Progenitor cell of endocrine pancreas (in vitro differentiated cells): Measurements from ENCODE around the gene RAVER1. TPM values are rescaled to one million over a fixed set of nuclear protein-coding genes. Genes with fewer than 3 reads are reported as not detected.

Experiments used
- DNase-seq: peaks from one replicate; pipeline ENCODE4 v3.0.0; 2021; ENCODE audit warnings: low spot score; ENCODE audit not compliant: unreplicated experiment
- H3K27ac Mint-ChIP-seq: 2 replicates; pipeline ENCODE4 v1.8.0; 2021; ENCODE audit warnings: mild to moderate bottlenecking, moderate library complexity, mixed read lengths
- H3K27me3 Mint-ChIP-seq: 2 replicates; pipeline ENCODE4 v1.8.0; 2021; ENCODE audit warnings: mixed read lengths
- H3K36me3 Mint-ChIP-seq: 2 replicates; pipeline ENCODE4 v1.8.0; 2022; ENCODE audit warnings: mixed read lengths; ENCODE audit not compliant: insufficient read depth
- H3K4me1 Mint-ChIP-seq: 2 replicates; pipeline ENCODE4 v1.8.0; 2021; ENCODE audit warnings: low read depth, mixed read lengths
- H3K4me3 Mint-ChIP-seq: 2 replicates; pipeline ENCODE4 v1.8.0; 2021; ENCODE audit warnings: low read depth, mild to moderate bottlenecking, moderate library complexity, mixed read lengths
- H3K9me3 Mint-ChIP-seq: 2 replicates; pipeline ENCODE4 v1.8.0; 2021; ENCODE audit warnings: low read depth, mixed read lengths
- total RNA-seq: library from RNA; stranded (reverse); gene quantifications from 2 replicates; pipeline ENCODE4 v1.2.1, GENCODE V29; 2021
- TF ChIP-seq, protein P1 (sequence below): fragments of 200-600 bp; sonication (generic); IDR thresholded peaks from one replicate; pipeline ENCODE4 v1.5.0; 2021; ENCODE audit warnings: antibody characterized with exemption, mild to moderate bottlenecking; ENCODE audit not compliant: unreplicated experiment

RAVER1 gene
- total RNA-seq, 1 donor from 2014 or later = 53.4 TPM

DNA sequence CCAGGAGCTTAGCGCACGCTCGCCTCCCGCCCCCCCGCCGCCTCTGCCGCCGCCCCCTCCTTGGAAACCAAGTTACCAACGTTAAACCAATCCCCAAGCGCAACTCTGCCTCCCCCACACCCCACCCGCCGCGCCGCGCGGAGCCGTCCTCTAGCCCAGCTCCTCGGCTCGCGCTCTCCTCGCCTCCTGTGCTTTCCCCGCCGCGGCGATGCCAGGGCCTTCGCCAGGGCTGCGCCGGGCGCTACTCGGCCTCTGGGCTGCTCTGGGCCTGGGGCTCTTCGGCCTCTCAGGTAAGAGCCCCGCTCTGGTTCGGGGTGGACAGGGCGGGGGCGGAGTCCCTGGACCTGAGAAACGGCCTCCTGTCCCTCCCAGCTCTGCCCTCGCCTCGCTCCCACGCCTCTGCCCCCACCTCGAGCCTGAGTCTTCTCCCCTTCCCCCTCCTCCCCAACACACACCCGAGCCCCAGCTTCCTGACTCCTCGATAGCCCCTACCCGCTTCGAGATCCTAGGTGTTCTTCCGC lies 43.4 kb downstream of the RAVER1 start, which contains the start of gene ICAM5:
TSS of gene ICAM5 (plus strand) at position 117 of the 521 bp plus-strand sequence. CDS start at position 209, 92 bp downstream.
- Mint-ChIP-seq H3K27me3 (peaks cover 96% of the 10 kb centered on the region), H3K27ac (no peak within 1 kb of the TSS), H3K9me3 (no peaks in the 10 kb centered on the region), H3K4me3 (peak within 1 kb of the TSS; percentile 52), H3K4me1 (peaks cover 7% of the 10 kb centered on the region), H3K36me3 (no peaks in the 10 kb centered on the region)
- no peak for DNase-seq
- TF ChIP-seq, protein P1, sequence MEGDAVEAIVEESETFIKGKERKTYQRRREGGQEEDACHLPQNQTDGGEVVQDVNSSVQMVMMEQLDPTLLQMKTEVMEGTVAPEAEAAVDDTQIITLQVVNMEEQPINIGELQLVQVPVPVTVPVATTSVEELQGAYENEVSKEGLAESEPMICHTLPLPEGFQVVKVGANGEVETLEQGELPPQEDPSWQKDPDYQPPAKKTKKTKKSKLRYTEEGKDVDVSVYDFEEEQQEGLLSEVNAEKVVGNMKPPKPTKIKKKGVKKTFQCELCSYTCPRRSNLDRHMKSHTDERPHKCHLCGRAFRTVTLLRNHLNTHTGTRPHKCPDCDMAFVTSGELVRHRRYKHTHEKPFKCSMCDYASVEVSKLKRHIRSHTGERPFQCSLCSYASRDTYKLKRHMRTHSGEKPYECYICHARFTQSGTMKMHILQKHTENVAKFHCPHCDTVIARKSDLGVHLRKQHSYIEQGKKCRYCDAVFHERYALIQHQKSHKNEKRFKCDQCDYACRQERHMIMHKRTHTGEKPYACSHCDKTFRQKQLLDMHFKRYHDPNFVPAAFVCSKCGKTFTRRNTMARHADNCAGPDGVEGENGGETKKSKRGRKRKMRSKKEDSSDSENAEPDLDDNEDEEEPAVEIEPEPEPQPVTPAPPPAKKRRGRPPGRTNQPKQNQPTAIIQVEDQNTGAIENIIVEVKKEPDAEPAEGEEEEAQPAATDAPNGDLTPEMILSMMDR = no peak

DNA sequence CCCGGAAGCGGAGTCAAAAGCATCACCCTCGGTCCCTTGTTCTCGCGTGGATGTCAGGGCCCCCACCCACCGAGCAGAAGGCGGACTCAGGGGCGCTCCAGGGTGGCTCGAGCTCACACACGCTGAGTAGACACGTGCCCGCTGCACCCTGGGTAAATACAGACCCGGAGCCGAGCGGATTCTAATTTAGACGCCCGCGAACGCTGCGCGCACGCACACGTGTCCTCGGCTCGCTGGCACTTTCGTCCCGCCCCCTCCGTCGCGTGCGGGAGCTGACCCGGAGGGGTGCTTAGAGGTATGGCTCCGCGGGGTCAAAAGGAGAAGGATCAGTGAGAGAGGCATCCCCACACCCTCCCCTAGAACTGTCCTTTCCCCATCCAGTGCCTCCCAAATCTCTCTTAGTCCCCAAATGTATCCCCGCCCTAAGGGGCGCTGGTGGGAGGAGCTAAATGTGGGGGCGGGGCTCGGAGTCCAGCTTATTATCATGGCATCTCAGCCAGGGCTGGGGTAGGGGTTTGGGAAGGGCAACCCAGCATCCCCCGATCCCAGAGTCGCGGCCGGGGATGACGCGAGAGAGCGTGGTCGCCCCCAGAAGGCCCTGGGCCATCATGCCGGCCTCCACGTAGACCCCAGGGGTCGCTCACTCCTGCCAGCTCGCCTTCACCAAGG lies 44.0 kb downstream of the RAVER1 start:
- no peaks in the 10 kb centered on the region for H3K9me3 Mint-ChIP-seq
- H3K27ac Mint-ChIP-seq = no peak overlapping the region
- H3K4me1 Mint-ChIP-seq = peaks cover 7% of the 10 kb centered on the region
- H3K27me3 Mint-ChIP-seq = peaks cover 91% of the 10 kb centered on the region
- TF ChIP-seq, protein P1 = no peak
- no peak for DNase-seq
- H3K36me3 Mint-ChIP-seq = no peaks in the 10 kb centered on the region
- no peak overlapping the region for H3K4me3 Mint-ChIP-seq

DNA sequence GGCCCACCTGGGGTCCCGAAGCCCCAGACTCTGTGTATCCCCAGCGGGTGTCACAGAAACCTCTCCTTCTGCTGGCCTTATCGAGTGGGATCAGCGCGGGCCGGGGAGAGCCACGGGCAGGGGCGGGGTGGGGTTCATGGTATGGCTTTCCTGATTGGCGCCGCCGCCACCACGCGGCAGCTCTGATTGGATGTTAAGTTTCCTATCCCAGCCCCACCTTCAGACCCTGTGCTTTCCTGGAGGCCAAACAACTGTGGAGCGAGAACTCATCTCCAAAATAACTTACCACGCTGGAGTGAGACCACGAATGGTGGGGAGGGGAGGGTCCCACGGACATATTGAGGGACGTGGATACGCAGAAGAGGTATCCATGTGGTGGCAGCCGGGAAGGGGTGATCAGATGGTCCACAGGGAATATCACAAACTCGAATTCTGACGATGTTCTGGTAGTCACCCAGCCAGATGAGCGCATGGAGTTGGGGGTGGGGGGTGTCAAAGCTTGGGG lies 44.6 kb downstream of the RAVER1 start:
- Mint-ChIP-seq H3K4me1 (peaks cover 7% of the 10 kb centered on the region), H3K36me3 (no peaks in the 10 kb centered on the region), H3K27ac (no peak overlapping the region), H3K9me3 (no peaks in the 10 kb centered on the region), H3K27me3 (peaks cover 88% of the 10 kb centered on the region), H3K4me3 (peak overlapping the region; percentile 52)
- DNase-seq = no peak
- TF ChIP-seq, protein P1 = no peak

DNA sequence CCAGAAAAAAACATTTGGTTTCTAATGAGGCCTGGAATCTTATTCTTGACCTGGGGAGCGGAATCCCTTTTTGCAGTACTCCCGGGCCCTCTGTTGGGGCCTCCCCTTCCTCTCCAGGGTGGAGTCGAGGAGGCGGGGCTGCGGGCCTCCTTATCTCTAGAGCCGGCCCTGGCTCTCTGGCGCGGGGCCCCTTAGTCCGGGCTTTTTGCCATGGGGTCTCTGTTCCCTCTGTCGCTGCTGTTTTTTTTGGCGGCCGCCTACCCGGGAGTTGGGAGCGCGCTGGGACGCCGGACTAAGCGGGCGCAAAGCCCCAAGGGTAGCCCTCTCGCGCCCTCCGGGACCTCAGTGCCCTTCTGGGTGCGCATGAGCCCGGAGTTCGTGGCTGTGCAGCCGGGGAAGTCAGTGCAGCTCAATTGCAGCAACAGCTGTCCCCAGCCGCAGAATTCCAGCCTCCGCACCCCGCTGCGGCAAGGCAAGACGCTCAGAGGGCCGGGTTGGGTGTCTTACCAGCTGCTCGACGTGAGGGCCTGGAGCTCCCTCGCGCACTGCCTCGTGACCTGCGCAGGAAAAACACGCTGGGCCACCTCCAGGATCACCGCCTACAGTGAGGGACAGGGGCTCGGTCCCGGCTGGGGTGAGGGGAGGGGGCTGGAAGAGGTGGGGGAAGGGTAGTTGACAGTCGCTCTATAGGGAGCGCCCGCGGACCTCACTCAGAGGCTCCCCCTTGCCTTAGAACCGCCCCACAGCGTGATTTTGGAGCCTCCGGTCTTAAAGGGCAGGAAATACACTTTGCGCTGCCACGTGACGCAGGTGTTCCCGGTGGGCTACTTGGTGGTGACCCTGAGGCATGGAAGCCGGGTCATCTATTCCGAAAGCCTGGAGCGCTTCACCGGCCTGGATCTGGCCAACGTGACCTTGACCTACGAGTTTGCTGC lies 46.3 kb downstream of the RAVER1 start, which contains the start of gene ICAM4:
TSS of gene ICAM4 (plus strand) at position 153 of the 935 bp plus-strand sequence. CDS start at position 211, 58 bp downstream.
- DNase-seq = no peak
- Mint-ChIP-seq H3K27me3 (peaks cover 76% of the 10 kb centered on the region), H3K9me3 (no peaks in the 10 kb centered on the region), H3K27ac (no peak within 1 kb of the TSS), H3K4me1 (peaks cover 7% of the 10 kb centered on the region), H3K4me3 (no peak within 1 kb of the TSS), H3K36me3 (no peaks in the 10 kb centered on the region)
- TF ChIP-seq, protein P1 = no peak

DNA sequence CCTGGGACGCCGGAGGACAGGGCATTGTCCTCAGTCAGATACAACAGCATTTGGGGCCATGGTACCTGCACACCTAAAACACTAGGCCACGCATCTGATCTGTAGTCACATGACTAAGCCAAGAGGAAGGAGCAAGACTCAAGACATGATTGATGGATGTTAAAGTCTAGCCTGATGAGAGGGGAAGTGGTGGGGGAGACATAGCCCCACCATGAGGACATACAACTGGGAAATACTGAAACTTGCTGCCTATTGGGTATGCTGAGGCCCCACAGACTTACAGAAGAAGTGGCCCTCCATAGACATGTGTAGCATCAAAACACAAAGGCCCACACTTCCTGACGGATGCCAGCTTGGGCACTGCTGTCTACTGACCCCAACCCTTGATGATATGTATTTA lies 47.9 kb downstream of the RAVER1 start:
- no peak for DNase-seq
- Mint-ChIP-seq H3K27ac (no peak overlapping the region), H3K4me1 (peaks cover 5% of the 10 kb centered on the region), H3K36me3 (no peaks in the 10 kb centered on the region), H3K27me3 (peaks cover 59% of the 10 kb centered on the region), H3K4me3 (no peak overlapping the region), H3K9me3 (no peaks in the 10 kb centered on the region)
- TF ChIP-seq, protein P1 = no peak
